ENCODE measurements around the gene TBX18. TPM values are rescaled to one million over a fixed set of nuclear protein-coding genes. Genes with fewer than 3 reads are reported as not detected.

The TBX18 gene
- total and polyA plus RNA-seq, 9 of the 15 experiments (the other 6 are each of a cell fraction or from before 2014, with no cell fraction given): 4.0 to 36.1 (median 20.7) TPM

- TF ChIP-seq ZBTB34 (CRISPR knock-in tag; IDR thresholded peaks at IDR 0.05): no peak
- TF ChIP-seq OTX1 (CRISPR knock-in tag; IDR thresholded peaks at IDR 0.05): no peak
- TF ChIP-seq DDX20 (tag; IDR thresholded peaks at IDR 0.05; ENCODE audit: low read depth): no peak
- TF ChIP-seq CAMTA2 (CRISPR knock-in tag; conservative IDR thresholded peaks at IDR 0.05): no peak
- TF ChIP-seq NFE2 (IDR thresholded peaks at IDR 0.05; ENCODE audit: low read depth): no peak
- no peak for TF ChIP-seq ZNF644 (tag; IDR thresholded peaks at IDR 0.05; ENCODE audit: low read depth)
- TF ChIP-seq ZNF165 (CRISPR knock-in tag; IDR thresholded peaks at IDR 0.05; ENCODE audit: borderline replicate concordance): no peak
- no peak for TF ChIP-seq ETV5 (CRISPR knock-in tag; IDR thresholded peaks at IDR 0.05; ENCODE audit: low read depth)
- no peak for TF ChIP-seq ZNF121 (CRISPR knock-in tag; conservative IDR thresholded peaks at IDR 0.05)
- TF ChIP-seq ZNF79 (CRISPR knock-in tag; IDR thresholded peaks at IDR 0.05; ENCODE audit: low read depth): no peak
- TF ChIP-seq GTF2B (IDR thresholded peaks at IDR 0.05; ENCODE audit: extremely low read depth, insufficient read length): no peak
- TF ChIP-seq HOXB6 (CRISPR knock-in tag; IDR thresholded peaks at IDR 0.05; ENCODE audit: borderline replicate concordance): no peak
- no peak for TF ChIP-seq LEF1 (IDR thresholded peaks at IDR 0.05)
- no peak for TF ChIP-seq XRCC3 (IDR thresholded peaks at IDR 0.05)
- no peak for TF ChIP-seq ZNF668 (CRISPR knock-in tag; IDR thresholded peaks at IDR 0.05)
- TF ChIP-seq HNRNPK (IDR thresholded peaks at IDR 0.05; ENCODE audit: low read depth, low read length, poor library complexity, severe bottlenecking): no peak
- TF ChIP-seq ZNF592 (IDR thresholded peaks at IDR 0.05): no peak
- TF ChIP-seq SNRNP70 (optimal IDR thresholded peaks at IDR 0.05; ENCODE audit: low read depth, low read length): no peak
- no peak for TF ChIP-seq ZBTB8A (IDR thresholded peaks at IDR 0.05; ENCODE audit: partially characterized antibody)
- TF ChIP-seq TAF1 (IDR thresholded peaks at IDR 0.05; ENCODE audit: control insufficient read depth, extremely low read depth, insufficient read depth, low read length, severe bottlenecking): no peak
- no peak for TF ChIP-seq POLR2B (IDR thresholded peaks at IDR 0.05; ENCODE audit: low read depth, partially characterized antibody)
- TF ChIP-seq E2F8 (IDR thresholded peaks at IDR 0.05; ENCODE audit: low read depth, partially characterized antibody): no peak
Observed at GRCh38 chr6:84789170-84789569, 24.8 kb upstream of the TBX18 start (continued).
